Activated naive CD8-positive, alpha-beta T cell (primary cell): ENCODE results near the gene THSD4.

Source experiments
- H3K27ac Mint-ChIP-seq: one replicate; pipeline ENCODE4 v1.8.0; 2021; ENCODE audit warnings: mixed read lengths
- H3K27me3 Mint-ChIP-seq: one replicate; pipeline ENCODE4 v1.8.0; 2021; ENCODE audit warnings: mixed read lengths
- H3K36me3 Mint-ChIP-seq: one replicate; pipeline ENCODE4 v1.8.0; 2021; ENCODE audit warnings: mixed read lengths
- H3K4me1 Mint-ChIP-seq: one replicate; pipeline ENCODE4 v1.8.0; 2021; ENCODE audit warnings: low read depth, mixed read lengths
- H3K4me3 Mint-ChIP-seq: one replicate; pipeline ENCODE4 v1.8.0; 2021; ENCODE audit warnings: mild to moderate bottlenecking, mixed read lengths
- H3K9me3 Mint-ChIP-seq: one replicate; pipeline ENCODE4 v1.8.0; 2021; ENCODE audit warnings: low read depth, mixed read lengths

THSD4 gene

GRCh38 chr15:71334434-71334833 is 219.2 kb downstream of the THSD4 start:
- Mint-ChIP-seq H3K4me1 (no peaks in the 10 kb centered on the region), H3K36me3 (no peaks in the 10 kb centered on the region)

GRCh38 chr15:71334873-71335272 is 219.6 kb downstream of the THSD4 start:
- H3K4me3 Mint-ChIP-seq: no peak overlapping the region
- no peaks in the 10 kb centered on the region for H3K36me3 Mint-ChIP-seq
- no peaks in the 10 kb centered on the region for H3K9me3 Mint-ChIP-seq
- H3K27ac Mint-ChIP-seq: no peak overlapping the region
- H3K27me3 Mint-ChIP-seq: no peaks in the 10 kb centered on the region
- H3K4me1 Mint-ChIP-seq: no peaks in the 10 kb centered on the region

More at GRCh38 chr15:71334434-71334833, 219.2 kb downstream of the THSD4 start:
- H3K9me3 Mint-ChIP-seq: no peaks in the 10 kb centered on the region
- H3K4me3 Mint-ChIP-seq: no peak overlapping the region
- H3K27me3 Mint-ChIP-seq: no peaks in the 10 kb centered on the region
- no peak overlapping the region for H3K27ac Mint-ChIP-seq

- Mint-ChIP-seq H3K4me3 (no peak overlapping the region), H3K9me3 (no peaks in the 10 kb centered on the region), H3K36me3 (no peaks in the 10 kb centered on the region), H3K4me1 (no peaks in the 10 kb centered on the region), H3K27ac (no peak overlapping the region), H3K27me3 (no peaks in the 10 kb centered on the region)
Observed at GRCh38 chr15:71335591-71335990, 220.3 kb downstream of the THSD4 start.

- Mint-ChIP-seq H3K36me3 (no peaks in the 10 kb centered on the region), H3K4me3 (no peak overlapping the region), H3K27me3 (no peaks in the 10 kb centered on the region), H3K27ac (no peak overlapping the region), H3K9me3 (no peaks in the 10 kb centered on the region), H3K4me1 (no peaks in the 10 kb centered on the region)
Observed at GRCh38 chr15:71336671-71337070, 221.4 kb downstream of the THSD4 start.

GRCh38 chr15:71337197-71337845 is 222.1 kb downstream of the THSD4 start:
- no peaks in the 10 kb centered on the region for H3K4me1 Mint-ChIP-seq
- no peak overlapping the region for H3K4me3 Mint-ChIP-seq
- no peaks in the 10 kb centered on the region for H3K36me3 Mint-ChIP-seq
- H3K27me3 Mint-ChIP-seq: no peaks in the 10 kb centered on the region
- no peak overlapping the region for H3K27ac Mint-ChIP-seq
- no peaks in the 10 kb centered on the region for H3K9me3 Mint-ChIP-seq

GRCh38 chr15:71338265-71338664 is 223.0 kb downstream of the THSD4 start:
- no peaks in the 10 kb centered on the region for H3K4me1 Mint-ChIP-seq
- no peak overlapping the region for H3K27ac Mint-ChIP-seq

GRCh38 chr15:71338827-71339542 is 223.7 kb downstream of the THSD4 start:
- no peaks in the 10 kb centered on the region for H3K36me3 Mint-ChIP-seq
- H3K4me3 Mint-ChIP-seq: no peak overlapping the region
- H3K4me1 Mint-ChIP-seq: no peaks in the 10 kb centered on the region
- H3K9me3 Mint-ChIP-seq: no peaks in the 10 kb centered on the region
- H3K27ac Mint-ChIP-seq: peak overlapping the region; percentile 5
- no peaks in the 10 kb centered on the region for H3K27me3 Mint-ChIP-seq

More at GRCh38 chr15:71338265-71338664, 223.0 kb downstream of the THSD4 start:
- H3K9me3 Mint-ChIP-seq: no peaks in the 10 kb centered on the region
- H3K27me3 Mint-ChIP-seq: no peaks in the 10 kb centered on the region
- no peak overlapping the region for H3K4me3 Mint-ChIP-seq
- no peaks in the 10 kb centered on the region for H3K36me3 Mint-ChIP-seq

- Mint-ChIP-seq H3K4me1 (no peaks in the 10 kb centered on the region), H3K4me3 (no peak overlapping the region), H3K9me3 (no peaks in the 10 kb centered on the region), H3K27ac (no peak overlapping the region), H3K27me3 (peaks cover 1% of the 10 kb centered on the region), H3K36me3 (no peaks in the 10 kb centered on the region)
Observed at GRCh38 chr15:71341811-71342550, 226.7 kb downstream of the THSD4 start.

- Mint-ChIP-seq H3K9me3 (no peaks in the 10 kb centered on the region), H3K4me3 (no peak overlapping the region), H3K27ac (no peak overlapping the region), H3K27me3 (peaks cover 1% of the 10 kb centered on the region), H3K36me3 (no peaks in the 10 kb centered on the region), H3K4me1 (no peaks in the 10 kb centered on the region)
Observed at GRCh38 chr15:71342658-71343057, 227.4 kb downstream of the THSD4 start.

GRCh38 chr15:71344316-71344715 is 229.0 kb downstream of the THSD4 start:
- Mint-ChIP-seq H3K4me3 (no peak overlapping the region), H3K36me3 (no peaks in the 10 kb centered on the region), H3K4me1 (no peaks in the 10 kb centered on the region), H3K27ac (no peak overlapping the region), H3K9me3 (no peaks in the 10 kb centered on the region), H3K27me3 (peaks cover 5% of the 10 kb centered on the region)

- Mint-ChIP-seq H3K4me1 (no peaks in the 10 kb centered on the region), H3K9me3 (no peaks in the 10 kb centered on the region), H3K27me3 (peaks cover 5% of the 10 kb centered on the region), H3K27ac (no peak overlapping the region), H3K36me3 (no peaks in the 10 kb centered on the region), H3K4me3 (no peak overlapping the region)
Observed at GRCh38 chr15:71345186-71345585, 229.9 kb downstream of the THSD4 start.

GRCh38 chr15:71346464-71346863 is 231.2 kb downstream of the THSD4 start:
- Mint-ChIP-seq H3K9me3 (no peaks in the 10 kb centered on the region), H3K4me3 (no peak overlapping the region), H3K36me3 (no peaks in the 10 kb centered on the region), H3K27ac (no peak overlapping the region), H3K4me1 (no peaks in the 10 kb centered on the region), H3K27me3 (peaks cover 5% of the 10 kb centered on the region)

GRCh38 chr15:71348597-71348996 is 233.3 kb downstream of the THSD4 start:
- H3K4me3 Mint-ChIP-seq: no peak overlapping the region
- H3K27ac Mint-ChIP-seq: no peak overlapping the region
- H3K36me3 Mint-ChIP-seq: no peaks in the 10 kb centered on the region
- H3K4me1 Mint-ChIP-seq: no peaks in the 10 kb centered on the region
- peaks cover 8% of the 10 kb centered on the region for H3K27me3 Mint-ChIP-seq
- H3K9me3 Mint-ChIP-seq: no peaks in the 10 kb centered on the region

- Mint-ChIP-seq H3K4me1 (no peaks in the 10 kb centered on the region), H3K36me3 (no peaks in the 10 kb centered on the region), H3K4me3 (no peak overlapping the region), H3K9me3 (no peaks in the 10 kb centered on the region), H3K27ac (no peak overlapping the region), H3K27me3 (peaks cover 8% of the 10 kb centered on the region)
Observed at GRCh38 chr15:71349336-71349735, 234.1 kb downstream of the THSD4 start.
